Left renal cortex interstitium (tissue), 4 donors: Measurements from ENCODE around the gene WDFY4. TPM values are rescaled to one million over a fixed set of nuclear protein-coding genes. Genes with fewer than 3 reads are reported as not detected.

Experiments used
- DNase-seq, 4 donors: peaks; one replicate each; pipeline ENCODE4 v3.0.0-alpha.2; 2013; ENCODE audit warnings: low read depth in 4 of 4, low spot score in 2 of 4, missing footprints in 1 of 4
- polyA plus RNA-seq, 4 donors: library from polyadenylated mRNA; unstranded; fragments of 120-200 nt; gene quantifications; one replicate each; pipeline ENCODE4 v1.2.1, GENCODE V29; 2013; ENCODE audit not compliant: insufficient read length in 4 of 4

Gene WDFY4
- polyA plus RNA-seq, 4 donors = 1.5 to 3.0 (median 2.0) TPM

DNA sequence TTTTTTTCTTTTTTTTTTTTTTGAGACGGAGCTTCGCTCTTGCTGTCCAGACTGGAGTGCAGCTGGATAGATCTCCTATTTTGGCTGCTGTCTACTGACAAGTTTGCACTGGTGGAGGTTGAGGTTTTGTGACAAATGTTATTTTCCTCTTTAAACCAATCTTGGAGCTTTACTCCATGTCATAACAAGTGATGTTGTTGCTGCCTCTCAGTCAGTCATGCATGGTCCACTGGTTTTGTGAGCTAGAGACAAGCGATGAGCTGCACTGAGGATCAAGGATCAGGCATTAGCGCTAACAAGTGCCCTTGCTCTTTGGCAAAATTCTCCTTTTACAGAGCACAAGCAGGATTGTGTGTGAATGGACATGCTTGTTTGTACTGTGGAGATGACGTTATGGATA lies 805 bp upstream of the WDFY4 start:
- no peak for DNase-seq

- no peak for DNase-seq
Measured at GRCh38 chr10:48684463-48684791, 246 bp upstream of the WDFY4 start.

DNA sequence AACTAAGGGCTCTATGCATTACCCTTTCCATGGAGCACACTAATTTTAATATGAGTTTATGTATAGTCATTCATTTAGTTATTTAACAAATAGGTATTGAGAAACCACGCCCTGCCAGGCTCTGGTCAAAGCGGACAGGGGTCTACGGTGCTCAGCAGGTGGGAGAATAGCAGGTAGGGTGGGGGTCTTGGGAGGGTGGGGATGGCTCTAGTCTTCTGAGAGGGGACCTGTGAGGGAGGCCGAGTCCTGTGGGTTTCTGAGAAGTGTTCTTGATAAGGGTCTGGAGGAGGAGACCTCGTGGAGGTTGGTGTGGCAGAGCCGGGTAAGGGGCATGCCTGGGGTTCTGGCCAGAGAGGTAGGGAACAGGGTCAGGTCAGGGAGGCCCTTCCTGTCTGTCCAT lies 1.1 kb downstream of the WDFY4 start:
- no peak for DNase-seq

DNA sequence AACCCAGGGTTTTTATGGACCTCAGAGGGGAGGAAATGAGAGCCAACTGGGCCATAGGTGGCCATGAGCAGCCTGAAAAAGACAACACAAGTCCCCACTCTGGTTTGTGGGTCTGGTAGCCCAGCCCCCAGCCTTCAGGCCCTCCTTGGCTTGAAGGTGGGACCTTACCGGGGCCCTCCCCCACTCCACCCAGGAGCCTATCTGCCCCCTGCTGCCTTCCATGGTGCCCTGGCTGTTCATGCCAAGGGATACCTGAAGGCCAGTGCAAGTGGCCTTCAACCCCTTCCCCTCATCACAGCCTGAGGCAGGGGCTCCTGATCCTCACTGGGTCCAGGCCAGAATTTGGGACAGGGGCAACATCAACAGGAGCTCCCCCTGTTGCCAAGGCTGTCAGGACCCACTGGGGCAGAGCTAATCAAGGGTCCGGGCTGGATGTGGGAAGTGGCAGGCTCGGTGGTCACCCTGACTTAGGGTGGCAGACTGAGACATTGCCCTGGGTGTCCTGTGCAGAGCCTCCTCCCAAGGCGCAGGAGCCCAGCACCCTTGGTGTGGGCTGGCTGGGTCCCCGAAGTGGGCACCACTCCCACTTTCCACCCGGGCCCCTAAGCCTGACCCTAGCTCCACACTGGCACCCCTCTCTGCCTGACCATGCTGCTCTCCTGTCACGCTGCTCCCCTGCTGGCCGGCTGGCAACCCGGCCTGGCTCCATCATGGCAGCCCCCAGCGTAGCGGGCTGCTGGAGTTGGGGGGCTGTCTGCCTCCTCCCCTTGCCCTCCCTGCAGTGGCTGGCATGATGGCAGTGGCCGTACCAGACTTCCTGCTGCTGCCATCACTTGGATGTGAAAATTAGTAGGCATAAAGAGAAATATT lies 6.4 kb downstream of the WDFY4 start:
- DNase-seq = no peak

DNA sequence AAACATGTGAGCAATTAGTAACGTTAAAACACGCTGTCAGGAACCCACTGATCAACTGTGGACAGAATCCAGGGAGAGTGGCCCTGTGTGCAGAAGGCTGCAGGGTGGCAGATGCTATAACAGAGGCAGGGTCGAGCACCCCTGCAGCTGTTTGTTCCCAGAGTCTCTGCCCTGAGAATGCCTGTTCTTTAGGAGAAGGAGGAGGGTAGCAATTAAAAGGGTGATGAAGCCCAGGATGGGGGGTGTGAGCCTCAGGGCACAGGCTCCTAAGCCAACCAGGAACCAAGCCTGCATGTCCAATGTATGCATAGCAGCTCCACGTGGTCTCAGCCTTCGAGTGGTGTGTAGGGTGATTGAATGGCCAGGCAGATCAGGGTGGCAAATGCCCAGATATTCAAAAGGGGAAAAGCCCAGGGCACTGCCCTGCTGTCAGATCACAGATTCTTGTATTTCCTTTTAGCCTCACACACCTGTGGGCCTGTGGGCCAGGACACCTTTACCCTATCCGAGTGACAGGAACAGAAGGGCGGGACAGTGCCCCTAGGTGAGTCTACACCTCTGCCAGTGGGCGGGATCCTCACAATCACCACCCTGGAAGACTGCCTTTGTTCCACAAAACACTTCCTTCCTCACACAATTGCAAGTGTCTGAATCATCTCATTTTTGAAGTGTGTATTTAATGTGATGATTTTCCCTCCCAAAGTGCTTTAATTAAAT lies 7.3 kb downstream of the WDFY4 start:
- DNase-seq = no peak

DNA sequence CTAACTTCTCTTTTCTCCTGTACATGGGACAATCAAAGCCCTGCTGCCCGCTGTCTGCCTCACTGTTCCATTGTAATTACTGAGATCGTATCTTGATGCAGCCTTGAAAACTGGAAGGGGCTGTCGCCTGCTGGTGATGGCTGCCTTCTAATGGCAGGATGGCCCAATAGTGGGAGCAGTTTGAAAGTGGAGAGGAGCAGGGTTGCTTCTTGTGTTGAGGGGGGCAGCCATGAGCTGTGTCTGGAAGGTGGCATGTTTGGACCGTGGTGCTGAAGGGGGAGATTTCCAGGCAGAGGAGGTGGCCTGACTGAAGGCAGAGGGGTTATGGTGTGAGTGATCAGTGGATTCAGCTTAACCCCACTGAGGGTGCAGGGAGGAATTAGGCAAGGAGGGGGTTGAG lies 8.1 kb downstream of the WDFY4 start:
- DNase-seq = no peak

DNA sequence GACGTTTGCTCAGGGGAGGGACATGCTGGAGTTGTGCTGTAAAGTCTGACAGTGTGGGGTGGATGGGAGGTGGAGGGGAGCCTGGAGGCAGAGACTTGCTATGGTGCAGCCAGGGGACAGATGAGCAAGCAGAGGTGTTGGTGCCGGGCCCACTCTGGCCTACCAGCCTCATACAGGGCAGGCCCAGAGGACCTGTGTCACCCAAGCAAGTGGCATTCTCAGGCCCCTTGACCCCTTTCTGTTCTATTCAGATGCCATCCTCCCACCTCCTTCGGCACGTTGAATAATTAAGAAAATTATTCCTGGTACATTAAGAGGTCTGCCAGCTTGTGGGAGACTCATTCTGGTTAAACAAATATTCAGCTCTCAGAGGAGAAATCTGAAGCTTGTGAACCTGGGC lies 8.5 kb downstream of the WDFY4 start:
- no peak for DNase-seq

DNA sequence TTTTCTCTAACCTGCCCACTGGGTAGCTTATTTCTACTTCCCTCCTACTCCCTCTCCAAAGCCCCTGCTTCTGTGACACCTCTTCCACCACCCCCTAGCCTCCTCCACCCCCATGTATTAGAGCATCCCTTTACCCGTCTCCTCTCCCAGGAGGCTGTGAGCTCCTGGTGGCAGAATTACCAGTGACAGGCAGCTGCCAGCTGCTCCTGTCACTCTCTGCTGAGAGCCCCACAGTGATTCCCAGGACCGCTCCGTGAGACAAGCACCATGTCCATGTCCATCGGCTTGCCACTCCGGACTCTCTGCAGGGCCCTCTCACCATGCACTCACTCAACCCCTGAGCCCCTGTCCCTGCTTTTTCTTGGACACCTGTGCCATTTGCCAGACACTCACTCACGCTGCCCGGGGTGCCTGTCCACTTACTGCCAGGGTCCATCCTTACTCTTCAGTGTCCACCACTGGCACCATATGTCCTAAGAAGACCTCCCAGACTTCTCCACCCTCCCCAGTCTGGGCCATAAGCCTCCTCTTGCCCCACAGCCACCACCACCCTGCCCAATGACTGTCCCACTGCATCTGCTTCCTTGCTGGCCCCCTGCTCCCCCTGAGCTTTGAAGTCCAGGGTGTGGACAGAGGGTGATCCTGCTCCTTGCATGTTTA lies 9.8 kb downstream of the WDFY4 start:
- no peak for DNase-seq

DNA sequence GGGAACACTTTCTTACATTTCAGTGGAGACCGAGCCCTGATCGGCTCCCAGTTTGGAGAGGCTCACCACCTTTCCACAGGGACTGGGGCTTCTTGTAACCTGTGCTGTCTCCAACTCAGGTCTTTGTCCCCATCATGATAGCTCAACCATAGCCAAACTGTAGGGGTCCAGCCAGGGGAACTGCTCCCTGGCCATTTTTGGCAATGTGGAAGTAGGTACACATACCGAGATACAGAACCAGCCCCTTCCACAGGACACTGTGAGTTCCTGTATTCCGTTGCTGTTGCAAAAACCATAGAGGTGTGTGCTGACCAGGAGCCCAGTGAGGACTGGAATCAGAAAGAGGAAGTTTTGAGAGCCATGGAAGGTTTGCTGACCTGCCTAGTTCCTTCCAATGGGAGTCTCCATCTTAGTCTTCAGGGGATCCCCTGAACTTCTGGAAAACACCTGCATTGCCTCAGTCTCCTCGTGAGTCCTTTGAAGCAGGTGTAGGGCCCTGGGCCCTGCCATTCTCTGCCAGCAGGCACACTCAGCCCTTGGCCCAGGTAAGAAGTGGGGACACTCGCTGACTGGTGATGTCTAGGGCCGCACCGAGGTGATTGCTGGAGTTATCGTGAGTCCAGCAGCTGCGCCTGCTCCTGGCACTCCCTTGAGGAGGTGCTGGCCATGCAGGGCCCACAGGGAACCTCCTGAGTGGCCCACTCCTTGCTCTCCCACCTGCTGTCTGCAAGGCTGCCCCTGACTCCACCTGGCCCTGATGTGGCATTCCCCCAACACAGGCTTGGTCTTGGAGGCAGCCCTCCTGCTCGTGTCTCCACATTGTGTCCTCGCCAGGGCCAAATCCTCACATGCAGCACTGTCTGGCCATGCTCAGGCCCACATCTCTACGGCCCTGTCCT lies 11.2 kb downstream of the WDFY4 start:
- DNase-seq = no peak

GRCh38 chr10:48696535-48696873 lies 11.8 kb downstream of the WDFY4 start:
- DNase-seq = no peak

- no peak for DNase-seq
Measured at GRCh38 chr10:48697091-48697490, 12.4 kb downstream of the WDFY4 start.

DNA sequence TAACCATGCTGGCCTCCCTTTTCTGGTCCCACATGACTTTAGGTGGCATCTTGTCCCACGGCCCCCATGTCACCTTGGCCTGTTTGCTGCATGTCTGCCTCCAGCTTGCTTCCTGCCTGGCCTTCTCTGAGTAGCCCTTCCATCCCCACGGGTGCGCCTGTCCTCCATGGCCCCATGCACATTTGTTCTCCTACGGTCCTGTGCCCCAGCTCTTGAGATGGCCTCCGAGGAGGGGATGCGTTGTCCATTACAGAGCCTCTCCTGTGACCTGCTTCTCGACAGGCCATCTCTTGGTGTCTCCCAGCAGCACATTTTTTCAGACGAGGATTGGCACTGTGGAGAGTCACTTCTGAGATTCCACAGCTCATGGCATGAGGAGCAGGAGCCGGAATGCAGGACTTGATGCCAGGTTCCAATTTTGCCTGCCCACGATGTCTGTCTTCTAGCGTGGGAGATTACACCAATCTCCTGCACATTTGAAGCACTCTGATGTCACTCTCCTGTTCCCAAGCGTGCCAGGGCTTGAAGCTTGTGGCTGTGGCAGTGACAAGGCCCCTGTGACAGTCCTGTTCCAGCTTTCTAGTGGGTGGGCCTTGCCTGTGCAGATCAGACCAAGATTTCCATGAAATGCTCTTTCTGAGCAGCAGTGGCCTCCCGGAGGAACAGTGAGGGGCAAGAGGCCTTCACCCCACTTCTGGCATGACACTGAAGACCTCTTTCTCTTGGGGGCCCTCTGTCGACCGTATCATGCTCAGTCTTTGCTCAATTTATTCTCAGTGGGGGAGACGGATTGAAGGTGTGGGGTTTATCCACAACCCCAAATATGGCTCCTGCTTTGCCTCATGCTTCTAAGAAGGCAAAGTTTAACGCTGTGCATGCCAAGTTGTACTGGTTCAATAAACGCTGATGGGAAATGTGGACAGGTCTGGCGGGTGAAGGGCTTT lies 13.4 kb downstream of the WDFY4 start:
- DNase-seq = no peak

DNA sequence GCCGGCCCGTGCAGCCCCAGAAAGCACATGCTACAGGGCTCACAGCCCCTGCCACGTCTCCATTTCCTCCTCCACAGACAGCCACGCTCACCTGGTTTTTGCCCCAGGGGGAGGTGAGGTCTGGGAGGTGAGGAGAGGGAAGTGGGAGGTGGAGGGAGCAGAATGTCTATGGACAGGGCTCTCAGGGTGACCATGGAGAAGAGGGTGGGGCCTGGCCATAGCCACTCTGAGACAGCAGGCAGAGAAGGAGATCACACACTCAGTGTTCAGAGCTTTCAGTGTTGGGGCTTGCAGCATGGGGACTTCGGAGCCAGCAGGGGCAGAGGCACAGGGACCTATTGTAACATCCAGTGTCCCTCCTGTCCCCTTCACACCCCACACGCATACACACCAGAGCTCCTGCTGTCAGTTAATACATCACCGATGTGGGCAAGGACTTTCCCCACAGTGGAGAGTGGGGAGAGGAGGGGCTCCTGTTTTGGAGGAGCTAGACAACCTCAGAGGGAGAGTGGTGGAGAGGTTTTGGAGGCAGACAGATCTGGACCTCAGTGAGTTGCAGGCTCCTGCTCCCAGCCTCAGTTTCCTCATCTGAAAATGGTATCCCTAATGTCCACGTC lies 14.4 kb downstream of the WDFY4 start:
- DNase-seq = no peak

GRCh38 chr10:48700071-48700470 lies 15.4 kb downstream of the WDFY4 start:
- no peak for DNase-seq

DNA sequence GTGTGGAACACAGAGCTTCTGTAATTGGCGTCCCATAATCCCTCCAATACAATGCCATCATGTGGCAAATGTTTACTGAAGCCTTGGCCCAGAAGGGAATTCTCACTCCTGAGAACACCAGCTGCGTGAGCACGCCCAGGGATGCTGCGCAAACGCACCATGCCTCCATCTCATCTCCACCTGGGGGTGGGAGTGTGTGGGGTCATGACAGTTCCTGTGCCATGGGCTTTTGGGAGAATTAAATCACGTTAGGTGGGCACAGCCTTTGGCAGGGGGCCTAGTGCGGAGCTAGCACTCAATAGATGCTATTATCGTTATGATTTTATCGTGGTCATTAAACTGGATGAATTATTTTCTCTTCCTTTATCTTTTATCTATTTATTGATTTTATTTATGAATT lies 15.8 kb downstream of the WDFY4 start:
- no peak for DNase-seq

GRCh38 chr10:48701139-48701901 lies 16.6 kb downstream of the WDFY4 start:
- no peak for DNase-seq

DNA sequence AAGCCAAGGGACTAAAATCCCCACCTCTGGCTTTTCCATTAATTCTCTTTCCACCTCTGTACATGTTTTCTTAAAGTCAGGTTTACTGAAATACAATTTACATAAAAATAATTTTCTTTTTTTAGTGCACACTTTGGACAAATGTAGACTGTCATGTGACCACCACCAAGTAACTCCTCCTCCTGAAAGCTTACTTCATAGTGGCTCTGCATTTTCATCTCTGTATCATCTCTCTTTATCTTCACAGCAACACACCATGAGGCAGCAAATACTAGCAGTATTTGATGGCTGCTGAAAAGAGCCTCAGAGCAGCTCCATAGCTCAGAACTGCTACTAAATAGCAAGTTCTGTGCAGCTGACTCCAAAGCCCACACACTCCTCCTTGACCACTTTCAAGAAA lies 17.3 kb downstream of the WDFY4 start:
- DNase-seq = no peak

- DNase-seq = no peak
Measured at GRCh38 chr10:48703531-48704122, 19.0 kb downstream of the WDFY4 start.
